Measurements from ENCODE around the gene PROKR1. TPM values are rescaled to one million over a fixed set of nuclear protein-coding genes. Genes with fewer than 3 reads are reported as not detected.
"Not testable (repeated sequence)": the region's sequence is repeated elsewhere in the genome, so short reads cannot be mapped to it uniquely, and the experiment has no call there.

Gene PROKR1
- total and polyA plus RNA-seq, 12 donors: 0.06 to 2.4 (median 0.43) TPM; not detected in 4

DNA sequence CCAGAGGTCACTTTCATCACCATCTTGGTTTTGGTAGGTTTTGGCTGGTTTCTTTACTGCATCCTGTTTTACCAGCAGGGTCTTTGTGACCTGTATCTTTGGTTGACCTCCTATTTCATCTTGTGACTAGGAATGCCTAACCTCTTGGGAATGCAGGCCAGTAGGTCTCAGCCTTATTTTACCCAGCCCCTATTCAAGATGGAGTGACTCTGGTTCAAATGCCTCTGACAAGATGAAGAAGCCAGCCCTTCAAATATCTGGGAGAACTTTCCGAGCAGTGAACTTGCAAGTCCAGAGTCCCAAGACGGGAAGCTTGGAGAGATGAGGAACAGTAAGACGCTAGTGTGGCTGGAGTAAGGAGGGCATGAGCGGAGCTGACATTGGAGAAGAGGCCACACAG, 28.6 kb downstream of the PROKR1 start:
- no peaks in the 10 kb centered on the region for H3K4me1 ChIP-seq (replicated peaks in 1 of 2)
- intact Hi-C loops (cut with DNase I): no loop called here
- H3K9me3 ChIP-seq (replicated peaks in 1 of 3): no peaks in the 10 kb centered on the region
- no peak overlapping the region for H3K4me3 ChIP-seq
- WGBS, 4 donors: 82 to 89% (median 85%) methylated on average over 4 of the region's 4 CpGs
- H3K27ac ChIP-seq: no peak overlapping the region
- no peaks in the 10 kb centered on the region for H3K27me3 ChIP-seq
- TF ChIP-seq, protein P1, sequence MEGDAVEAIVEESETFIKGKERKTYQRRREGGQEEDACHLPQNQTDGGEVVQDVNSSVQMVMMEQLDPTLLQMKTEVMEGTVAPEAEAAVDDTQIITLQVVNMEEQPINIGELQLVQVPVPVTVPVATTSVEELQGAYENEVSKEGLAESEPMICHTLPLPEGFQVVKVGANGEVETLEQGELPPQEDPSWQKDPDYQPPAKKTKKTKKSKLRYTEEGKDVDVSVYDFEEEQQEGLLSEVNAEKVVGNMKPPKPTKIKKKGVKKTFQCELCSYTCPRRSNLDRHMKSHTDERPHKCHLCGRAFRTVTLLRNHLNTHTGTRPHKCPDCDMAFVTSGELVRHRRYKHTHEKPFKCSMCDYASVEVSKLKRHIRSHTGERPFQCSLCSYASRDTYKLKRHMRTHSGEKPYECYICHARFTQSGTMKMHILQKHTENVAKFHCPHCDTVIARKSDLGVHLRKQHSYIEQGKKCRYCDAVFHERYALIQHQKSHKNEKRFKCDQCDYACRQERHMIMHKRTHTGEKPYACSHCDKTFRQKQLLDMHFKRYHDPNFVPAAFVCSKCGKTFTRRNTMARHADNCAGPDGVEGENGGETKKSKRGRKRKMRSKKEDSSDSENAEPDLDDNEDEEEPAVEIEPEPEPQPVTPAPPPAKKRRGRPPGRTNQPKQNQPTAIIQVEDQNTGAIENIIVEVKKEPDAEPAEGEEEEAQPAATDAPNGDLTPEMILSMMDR (IDR thresholded peaks at IDR 0.05): no peak
- no peak for TF ChIP-seq POLR2A (IDR thresholded peaks at IDR 0.05)
- H3K36me3 ChIP-seq (replicated peaks in 1 of 2): no peaks in the 10 kb centered on the region
- DNase-seq: no peak

GRCh38 chr2:68673631-68674030, 30.3 kb downstream of the PROKR1 start:
- Histone ChIP-seq H3K27me3 (no peaks in the 10 kb centered on the region), H3K36me3 (replicated peaks in 1 of 2) (no peaks in the 10 kb centered on the region), H3K4me3 (no peak overlapping the region), H3K27ac (no peak overlapping the region), H3K9me3 (replicated peaks in 1 of 3) (no peaks in the 10 kb centered on the region), H3K4me1 (replicated peaks in 1 of 2) (no peaks in the 10 kb centered on the region)
- intact Hi-C loops (cut with DNase I): no loop called here
- TF ChIP-seq POLR2A (IDR thresholded peaks at IDR 0.05): no peak
- TF ChIP-seq, protein P1 (IDR thresholded peaks at IDR 0.05): no peak
- WGBS, 4 donors: 59 to 85% (median 67%) methylated on average over 3 of the region's 3 CpGs
- no peak for DNase-seq

- H3K4me3 ChIP-seq: no peak overlapping the region
- no peaks in the 10 kb centered on the region for H3K36me3 ChIP-seq (replicated peaks in 1 of 2)
- intact Hi-C loops (cut with DNase I): no loop called here
- no peak overlapping the region for H3K27ac ChIP-seq
- TF ChIP-seq, protein P1 (IDR thresholded peaks at IDR 0.05): no peak
- TF ChIP-seq POLR2A (IDR thresholded peaks at IDR 0.05): no peak
- DNase-seq: no peak
- H3K27me3 ChIP-seq: no peaks in the 10 kb centered on the region
- H3K4me1 ChIP-seq (replicated peaks in 1 of 2): no peaks in the 10 kb centered on the region
- H3K9me3 ChIP-seq (replicated peaks in 1 of 3): no peaks in the 10 kb centered on the region
Measured at GRCh38 chr2:68675470-68675869, 32.1 kb downstream of the PROKR1 start.

DNA sequence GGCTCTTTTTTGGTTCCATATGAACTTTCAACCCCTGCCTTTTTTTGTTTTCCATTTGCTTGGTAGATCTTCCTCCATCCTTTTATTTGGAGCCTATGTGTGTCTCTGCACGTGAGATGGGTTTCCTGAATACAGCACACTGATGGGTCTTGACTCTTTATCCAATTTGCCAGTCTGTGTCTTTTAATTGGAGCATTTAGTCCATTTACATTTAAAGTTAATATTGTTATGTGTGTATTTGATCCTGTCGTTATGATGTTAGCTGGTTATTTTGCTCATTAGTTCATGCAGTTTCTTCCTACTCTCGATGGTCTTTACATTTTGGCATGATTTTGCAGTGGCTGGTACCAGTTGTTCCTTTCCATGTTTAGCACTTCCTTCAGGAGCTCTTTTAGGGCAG, 34.5 kb downstream of the PROKR1 start:
- H3K4me3 ChIP-seq; H3K27me3 ChIP-seq; H3K27ac ChIP-seq; DNase-seq; intact Hi-C loops (cut with DNase I); H3K9me3 ChIP-seq (replicated peaks in 1 of 3); H3K4me1 ChIP-seq (replicated peaks in 1 of 2); H3K36me3 ChIP-seq (replicated peaks in 1 of 2): not testable (repeated sequence)
- 71 to 86% (median 72%) methylated on average over 1 to 2 of the region's 3 CpGs for WGBS, 4 donors

DNA sequence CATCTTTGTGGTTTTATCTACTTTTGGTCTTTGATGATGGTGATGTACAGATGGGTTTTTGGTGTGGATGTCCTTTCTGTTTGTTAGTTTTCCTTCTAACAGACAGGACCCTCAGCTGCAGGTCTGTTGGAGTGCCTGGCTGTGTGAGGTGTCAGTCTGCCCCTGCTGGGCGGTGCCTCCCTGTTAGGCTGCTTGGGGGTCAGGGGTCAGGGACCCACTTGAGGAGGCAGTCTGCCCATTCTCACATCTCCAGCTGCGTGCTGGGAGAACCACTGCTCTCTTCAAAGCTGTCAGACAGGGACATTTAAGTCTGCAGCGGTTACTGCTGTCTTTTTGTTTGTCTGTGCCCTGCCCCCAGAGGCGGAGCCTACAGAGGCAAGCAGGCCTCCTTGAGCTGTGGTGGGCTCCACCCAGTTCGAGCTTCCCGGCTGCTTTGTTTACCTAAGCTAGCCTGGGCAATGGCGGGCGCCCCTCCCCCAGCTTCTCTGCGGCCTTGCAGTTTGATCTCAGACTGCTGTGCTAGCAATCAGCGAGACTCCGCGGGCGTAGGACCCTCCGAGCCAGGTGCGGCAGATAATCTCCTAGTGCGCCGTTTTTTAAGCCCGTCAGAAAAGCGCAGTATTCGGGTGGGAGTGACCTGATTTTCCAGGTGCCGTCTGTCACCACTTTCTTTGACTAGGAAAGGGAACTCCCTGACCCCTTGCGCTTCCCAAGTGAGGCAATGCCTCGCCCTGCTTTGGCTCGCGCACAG, 36.0 kb downstream of the PROKR1 start:
- H3K36me3 ChIP-seq (replicated peaks in 1 of 2); H3K9me3 ChIP-seq (replicated peaks in 1 of 3); H3K27ac ChIP-seq; H3K4me1 ChIP-seq (replicated peaks in 1 of 2); intact Hi-C loops (cut with DNase I); H3K27me3 ChIP-seq: not testable (repeated sequence)
- DNase-seq: peak in 3 of 7 donors; percentile 13 to 19 (median 19)
- peak overlapping the region in 1 of 4 donors; percentile 36 for H3K4me3 ChIP-seq
- WGBS, 4 donors: 38 to 45% (median 41%) methylated on average over 1 to 24 of the region's 25 CpGs

DNA sequence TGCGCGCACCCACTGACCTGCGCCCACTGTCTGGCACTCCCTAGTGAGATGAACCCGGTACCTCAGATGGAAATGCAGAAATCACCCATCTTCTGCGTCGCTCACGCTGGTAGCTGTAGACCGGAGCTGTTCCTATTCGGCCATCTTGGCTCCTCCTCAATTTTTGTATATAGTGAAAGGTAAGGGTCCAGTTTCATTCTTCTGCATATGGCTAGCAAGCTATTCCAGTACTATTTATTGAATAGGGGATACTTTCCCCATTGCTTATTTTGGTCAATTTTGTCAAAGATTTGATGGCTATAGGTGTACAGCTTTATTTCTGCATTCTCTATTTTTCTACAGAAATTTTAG, 36.5 kb downstream of the PROKR1 start:
- peak overlapping the region in 1 of 4 donors; percentile 36 for H3K4me3 ChIP-seq
- intact Hi-C loops (cut with DNase I); H3K27me3 ChIP-seq; H3K9me3 ChIP-seq (replicated peaks in 1 of 3); H3K27ac ChIP-seq; DNase-seq; H3K36me3 ChIP-seq (replicated peaks in 1 of 2); H3K4me1 ChIP-seq (replicated peaks in 1 of 2): not testable (repeated sequence)
- 83 to 92% (median 89%) methylated on average over 5 to 9 of the region's 9 CpGs for WGBS, 4 donors
